CD1c-positive myeloid dendritic cell (primary cell): ENCODE data around the gene EP400.

Experiments used
- DNase-seq: peaks from one replicate; pipeline ENCODE4 v3.0.0-alpha.2; 2016; ENCODE audit errors: extremely low spot score

EP400 gene

GRCh38 chr12:131949431-131950181 is at the start of gene EP400:
Gene EP400, plus strand, starts transcription at chr12:131949942. Its CDS starts 10,678 bp downstream, at chr12:131960620.
- peak; percentile 98 for DNase-seq

DNA sequence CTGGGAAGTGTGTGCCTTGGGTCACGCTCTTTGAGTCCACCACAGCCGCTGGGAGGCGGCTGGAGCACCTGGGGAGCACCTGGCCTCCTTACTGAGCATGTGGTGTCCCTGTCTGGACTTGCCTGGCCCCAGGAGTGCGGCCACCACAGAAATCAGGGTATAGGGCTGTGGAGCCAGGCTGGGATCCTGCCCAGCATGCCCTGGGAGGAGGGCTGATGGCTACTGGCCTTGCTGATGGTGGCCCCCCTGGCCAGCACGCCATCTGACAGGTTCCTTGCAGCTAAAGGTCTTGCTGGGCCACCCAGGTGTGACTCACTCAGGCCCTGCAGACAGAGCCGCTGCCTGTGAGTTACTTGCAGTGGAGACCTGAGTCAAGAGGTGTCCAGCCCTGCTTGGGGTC is 49.3 kb upstream of the EP400 start:
- no peak for DNase-seq

DNA sequence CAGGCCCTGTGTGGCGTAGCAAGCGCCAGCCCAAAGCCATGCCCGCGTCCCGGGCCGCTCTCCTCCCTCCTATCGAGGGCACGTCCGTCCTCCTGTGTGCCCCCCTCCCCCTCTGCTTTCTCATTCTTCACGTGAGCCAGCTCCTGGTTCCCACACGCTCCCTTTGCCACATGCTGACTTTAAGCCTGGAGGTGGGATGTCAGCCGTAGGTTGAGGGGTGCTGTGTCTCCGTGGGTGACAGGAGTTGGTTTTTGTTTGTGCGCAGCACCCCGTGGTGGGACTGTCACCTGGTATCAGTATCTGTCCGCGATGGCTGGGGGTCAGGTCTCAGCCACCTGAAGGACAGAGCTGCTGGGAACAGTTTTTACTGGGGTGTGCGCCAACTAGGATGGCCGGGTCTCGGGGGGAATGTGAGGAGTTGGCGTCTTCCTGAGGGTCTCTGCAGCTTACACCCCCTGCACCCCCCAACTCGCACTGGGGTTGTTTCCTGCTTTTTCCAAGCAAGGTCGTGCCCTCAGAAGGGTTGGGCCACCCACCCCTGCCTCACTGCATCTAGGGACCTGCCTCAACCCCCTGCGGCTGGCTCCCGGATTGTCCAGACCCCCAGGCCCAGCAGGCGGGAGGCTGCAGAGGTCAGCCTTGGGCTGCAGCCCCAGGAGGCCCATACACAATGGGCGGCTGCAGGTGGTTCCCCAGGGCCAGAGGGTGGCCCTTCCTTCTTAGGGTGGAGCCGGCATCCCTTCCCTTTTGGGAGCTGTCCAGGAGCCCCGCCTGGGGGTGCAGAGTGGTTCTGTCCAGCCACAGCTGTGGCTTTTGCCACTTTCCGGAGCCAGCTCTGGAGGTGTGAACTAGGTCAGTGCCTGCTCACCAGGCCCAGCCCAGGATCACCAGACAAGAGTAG is 48.1 kb upstream of the EP400 start:
- DNase-seq, result no peak

DNA sequence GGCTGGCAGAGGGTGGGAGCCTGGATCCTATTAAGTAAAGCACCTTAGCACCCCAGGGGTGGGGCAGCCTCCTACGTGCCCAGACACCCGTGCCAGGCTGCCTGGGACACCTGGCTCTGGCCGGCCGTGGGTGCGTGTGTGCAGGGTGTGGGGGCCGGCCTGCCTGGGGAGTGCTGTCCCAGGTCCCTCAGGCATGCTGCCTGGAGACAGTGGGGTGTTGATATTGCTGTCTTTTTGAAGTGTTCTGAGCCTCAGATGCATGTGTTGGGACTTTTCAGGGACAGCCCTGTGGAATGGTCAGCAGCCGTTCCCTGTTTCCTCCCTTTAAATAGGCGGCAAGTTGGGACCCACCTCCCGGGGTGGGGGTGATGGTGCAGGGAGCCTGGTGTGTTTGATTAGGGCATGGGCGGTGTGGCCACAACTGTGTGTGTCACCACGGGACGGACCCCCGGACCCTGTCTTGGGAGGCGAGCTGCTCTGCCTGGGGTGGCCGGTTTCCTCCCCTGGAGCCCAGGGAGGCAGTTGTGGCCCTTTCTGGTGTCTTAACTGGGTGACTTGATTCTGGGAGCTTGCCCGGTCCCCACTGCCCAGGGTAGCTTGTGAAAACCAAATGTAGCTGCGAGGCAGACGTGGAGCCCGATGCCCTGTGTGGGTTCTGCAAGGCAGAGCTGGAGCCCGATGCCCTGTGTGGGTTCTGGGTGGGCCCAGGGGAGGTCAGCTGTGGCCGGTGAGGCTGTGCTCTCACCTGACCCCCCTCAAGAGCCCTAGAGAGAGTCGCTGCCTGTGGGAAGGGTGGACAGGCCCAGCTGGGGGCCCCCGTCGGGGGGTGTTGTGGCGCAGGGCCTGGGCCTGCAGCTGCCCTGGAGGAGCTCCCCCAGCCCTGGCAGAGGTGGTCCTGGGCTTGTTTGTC is 47.2 kb upstream of the EP400 start:
- DNase-seq, result no peak

DNA sequence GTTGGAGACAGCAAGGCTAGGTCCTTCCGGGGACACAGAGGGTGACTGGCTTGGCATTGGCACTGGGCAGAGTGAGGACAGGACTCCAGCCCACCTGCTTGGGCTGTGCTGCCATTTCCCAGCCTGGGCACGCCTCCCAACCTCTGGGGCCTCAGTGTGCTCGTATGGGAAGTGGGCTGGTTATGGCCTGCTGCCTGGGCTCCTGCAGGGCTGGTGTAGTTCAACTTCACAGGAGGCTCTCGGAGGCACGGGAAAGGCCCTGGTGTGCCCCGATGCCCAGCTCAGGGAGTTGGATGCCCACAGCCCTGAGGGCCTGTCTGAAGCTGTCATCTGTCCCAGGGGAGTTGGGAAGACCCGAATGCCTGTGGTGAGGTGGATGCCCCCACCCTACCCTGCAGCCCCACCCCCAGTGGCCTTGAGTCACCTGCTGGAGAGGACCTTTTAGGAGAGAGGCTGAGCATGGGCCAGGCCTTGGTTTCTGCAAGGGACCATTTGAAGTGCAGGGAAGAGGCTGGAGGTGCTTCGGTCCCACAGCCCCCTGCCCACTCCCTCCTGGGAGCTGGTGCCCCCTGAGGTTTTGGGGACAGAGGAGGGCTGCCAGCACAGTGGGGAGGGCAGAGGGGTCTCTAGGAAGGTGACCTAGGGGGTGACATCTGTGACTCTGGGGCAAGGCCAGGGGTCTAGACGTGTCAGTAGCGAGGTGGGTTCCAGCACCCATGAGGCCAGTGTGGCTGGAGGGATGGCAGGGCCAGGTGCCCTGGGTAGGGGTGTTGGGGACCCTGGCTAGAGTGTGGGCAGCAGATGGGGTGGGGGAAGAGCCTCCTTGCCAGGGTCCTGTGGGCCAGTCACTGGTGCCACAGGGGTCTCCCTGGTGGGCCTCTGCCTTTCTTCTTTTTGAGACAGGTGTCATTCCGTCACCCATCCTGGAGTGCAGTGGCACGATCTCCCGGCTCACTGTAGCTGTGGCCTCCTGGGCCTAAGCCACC is 46.2 kb upstream of the EP400 start:
- DNase-seq, result no peak

DNA sequence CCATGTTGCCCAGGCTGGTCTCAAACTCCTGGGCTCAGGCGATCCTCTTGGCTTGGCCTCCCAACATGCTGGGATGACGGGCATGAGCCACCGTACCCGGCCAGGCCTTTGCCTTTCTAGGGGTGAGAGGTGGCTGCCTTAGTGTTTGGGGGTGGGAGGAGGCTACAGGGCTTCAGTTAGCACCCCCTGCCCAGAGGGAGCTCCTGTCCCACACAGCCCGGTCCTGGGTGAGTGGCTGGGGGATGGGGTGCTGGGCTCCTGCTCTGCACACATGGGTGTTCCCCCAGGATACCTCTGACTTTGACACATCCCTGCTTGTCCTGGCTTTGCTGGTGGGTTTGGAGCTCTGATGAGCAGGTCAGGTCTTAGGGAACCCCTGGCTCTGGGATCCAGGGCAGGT is 45.4 kb upstream of the EP400 start:
- DNase-seq, result no peak

- DNase-seq, result no peak
These were observed 44.6 kb upstream of the EP400 start for GRCh38 chr12:131905081-131905629.

GRCh38 chr12:131905630-131906091 is 44.1 kb upstream of the EP400 start:
- DNase-seq, result no peak

GRCh38 chr12:131907379-131908091 is 42.2 kb upstream of the EP400 start:
- DNase-seq, result no peak

GRCh38 chr12:131908092-131909080 is 41.4 kb upstream of the EP400 start:
- DNase-seq, result no peak

GRCh38 chr12:131909081-131909751 is 40.5 kb upstream of the EP400 start:
- no peak for DNase-seq

DNA sequence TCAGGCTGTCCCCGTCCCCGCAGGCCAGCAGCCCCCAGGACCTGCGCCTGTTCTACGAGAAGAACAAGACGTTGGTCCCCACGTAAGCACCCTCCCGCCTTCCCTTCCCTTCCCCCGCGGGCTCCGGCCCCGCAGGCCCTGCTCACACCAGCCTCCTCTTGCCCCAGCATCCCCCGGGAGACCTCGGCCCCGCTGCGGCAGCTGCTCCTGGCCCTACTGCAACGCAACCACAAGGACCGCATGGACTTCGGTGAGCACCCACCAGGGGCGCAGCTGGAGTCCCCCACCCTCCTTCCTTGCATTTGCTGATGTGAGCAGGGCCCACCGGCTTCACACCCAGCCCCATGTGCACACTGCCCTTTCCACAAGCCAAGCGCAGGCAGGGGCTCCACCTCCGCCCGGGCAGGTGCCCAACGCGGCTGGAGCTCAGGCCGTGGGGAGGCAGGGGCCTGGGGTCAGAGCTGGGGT is 40.0 kb upstream of the EP400 start:
- no peak for DNase-seq

DNA sequence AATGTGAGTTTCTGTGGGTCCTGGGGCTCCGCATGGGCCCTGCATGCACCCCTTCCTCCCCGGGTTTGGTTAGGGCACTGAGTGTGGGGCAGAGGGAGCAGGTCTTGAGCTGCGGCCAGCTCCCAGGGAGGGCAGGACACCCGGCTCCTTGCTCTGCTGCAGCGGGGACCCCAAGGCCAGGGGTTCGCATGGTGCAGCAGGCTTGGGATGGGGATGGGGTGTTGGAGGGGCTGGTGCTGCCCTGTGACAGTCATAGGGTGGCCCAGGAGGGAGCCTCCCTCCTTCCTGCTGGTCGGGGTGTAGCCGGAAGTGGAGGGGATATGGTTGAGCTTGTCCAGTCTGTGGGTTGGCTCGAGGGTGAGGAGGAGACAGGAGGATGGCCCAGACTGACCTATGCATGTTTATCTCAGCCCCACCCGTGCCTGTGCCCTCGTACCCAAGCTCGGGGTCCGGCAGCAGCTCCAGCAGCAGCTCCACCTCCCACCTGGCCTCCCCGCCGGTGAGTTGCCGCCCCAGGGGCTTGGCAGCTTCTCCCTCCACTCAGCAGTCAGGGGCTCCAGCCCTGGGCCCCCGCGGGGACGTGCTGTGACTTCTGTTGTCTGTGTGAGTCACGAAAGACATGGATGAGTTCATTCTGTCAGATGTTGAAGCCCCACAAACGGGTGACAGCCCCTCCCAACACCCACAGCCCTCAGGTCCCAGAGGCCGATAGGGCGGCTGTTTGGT is 39.3 kb upstream of the EP400 start:
- DNase-seq, result no peak

GRCh38 chr12:131911028-131911650 is 38.6 kb upstream of the EP400 start:
- no peak for DNase-seq

DNA sequence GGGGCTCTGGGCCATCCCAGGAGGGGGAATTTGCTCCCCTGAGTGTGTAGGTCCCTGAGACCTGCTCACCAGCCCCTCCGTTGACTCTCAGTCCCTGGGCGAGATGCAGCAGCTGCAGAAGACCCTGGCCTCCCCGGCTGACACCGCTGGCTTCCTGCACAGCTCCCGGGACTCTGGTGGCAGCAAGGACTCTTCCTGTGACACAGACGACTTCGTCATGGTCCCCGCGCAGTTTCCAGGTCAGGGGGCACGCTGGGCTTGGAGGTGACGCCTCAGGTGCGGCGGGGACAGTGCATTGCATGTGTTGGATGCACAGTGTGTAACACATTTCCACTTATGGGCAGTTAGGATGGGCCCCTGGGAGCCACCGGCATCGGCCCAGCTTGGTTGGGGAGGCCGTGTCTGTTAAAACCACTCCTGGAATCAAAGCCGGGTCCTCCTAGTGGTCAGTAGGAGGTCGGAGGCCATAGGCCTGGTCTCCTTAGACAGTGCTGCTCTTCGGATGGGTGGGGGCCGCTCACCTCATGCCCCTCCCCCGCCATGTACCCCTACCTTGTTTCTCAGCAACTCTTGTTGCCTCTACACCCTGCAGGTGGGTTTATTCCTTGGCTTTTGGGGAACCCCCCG is 37.8 kb upstream of the EP400 start:
- DNase-seq, result no peak
